KMS-11 (cell line): ENCODE measurements around the gene AGAP3.

Source experiments
- H2AFZ ChIP-seq: fragments of 200-600 bp; sonication (generic); 2 replicates; pipeline ENCODE4 v1.6.1; 2016; ENCODE audit warnings: antibody characterized with exemption, mixed run types, low read depth
- H3K27ac ChIP-seq: fragments of 200-600 bp; sonication (generic); 2 replicates; pipeline ENCODE4 v1.6.1; 2016; ENCODE audit warnings: mild to moderate bottlenecking, mixed run types
- H3K27me3 ChIP-seq: fragments of 200-600 bp; sonication (generic); 2 replicates; pipeline ENCODE4 v1.6.1; 2017; ENCODE audit warnings: mild to moderate bottlenecking, low read depth, mixed run types, moderate library complexity; ENCODE audit not compliant: insufficient read depth
- H3K36me3 ChIP-seq: fragments of 200-600 bp; sonication (generic); 2 replicates; pipeline ENCODE4 v1.6.1; 2017; ENCODE audit warnings: mild to moderate bottlenecking, mixed run types; ENCODE audit not compliant: insufficient read depth
- H3K4me1 ChIP-seq: fragments of 200-600 bp; sonication (generic); 2 replicates; pipeline ENCODE4 v1.6.1; 2016; ENCODE audit warnings: mild to moderate bottlenecking, low read depth, mixed run types; ENCODE audit not compliant: poor library complexity, severe bottlenecking
- H3K4me2 ChIP-seq: fragments of 200-600 bp; sonication (generic); 2 replicates; pipeline ENCODE4 v1.7.0; 2016; ENCODE audit warnings: mild to moderate bottlenecking, mixed run types
- H3K4me3 ChIP-seq: fragments of 200-600 bp; sonication (generic); IDR thresholded peaks from 2 replicates; pipeline ENCODE4 v1.6.1; 2017; ENCODE audit warnings: low read depth, low read length, mixed read lengths; ENCODE audit not compliant: insufficient read depth
- H3K79me2 ChIP-seq: fragments of 200-600 bp; sonication (generic); 2 replicates; pipeline ENCODE4 v1.6.1; 2016; ENCODE audit warnings: low read depth, mixed run types; ENCODE audit not compliant: insufficient read depth
- H3K9ac ChIP-seq: fragments of 200-600 bp; sonication (generic); 2 replicates; pipeline ENCODE4 v1.6.1; 2016; ENCODE audit warnings: mild to moderate bottlenecking, mixed run types
- H4K20me1 ChIP-seq: fragments of 200-600 bp; sonication (generic); 2 replicates; pipeline ENCODE4 v1.6.1; 2016; ENCODE audit warnings: mild to moderate bottlenecking, mixed run types; ENCODE audit not compliant: insufficient read depth
- TF ChIP-seq, protein P1 (sequence below): fragments of 200-600 bp; sonication (generic); conservative IDR thresholded peaks from 2 replicates; pipeline ENCODE4 v1.6.1; 2017; ENCODE audit warnings: low read depth, mild to moderate bottlenecking, antibody characterized with exemption, low read length, moderate library complexity, mixed read lengths

AGAP3 gene

DNA sequence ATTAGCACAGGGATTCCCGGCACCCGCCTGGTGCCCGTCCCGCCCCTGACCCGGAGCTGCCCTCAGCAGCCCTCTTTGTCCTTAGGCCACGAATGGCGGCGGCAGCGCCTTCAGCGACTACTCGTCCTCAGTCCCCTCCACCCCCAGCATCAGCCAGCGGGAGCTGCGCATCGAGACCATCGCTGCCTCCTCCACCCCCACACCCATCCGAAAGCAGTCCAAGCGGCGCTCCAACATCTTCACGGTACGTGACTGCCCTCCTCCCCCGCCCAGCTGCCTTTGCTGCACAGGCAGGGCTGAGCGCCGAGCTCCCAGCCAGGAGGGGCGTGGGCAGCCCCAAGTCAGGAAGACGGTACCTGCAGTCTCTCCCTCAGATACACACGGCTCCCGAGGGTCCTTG lies 33.6 kb downstream of the AGAP3 start:
- Histone ChIP-seq H3K4me2 (no peak overlapping the region), H3K36me3 (peaks cover 11% of the 10 kb centered on the region; the same call in 1 of the 2 replicates), H3K4me3 (no peak overlapping the region), H4K20me1 (no peaks in the 10 kb centered on the region), H3K4me1 (no peaks in the 10 kb centered on the region), H3K9ac (no peak overlapping the region), H3K27ac (no peak overlapping the region), H3K79me2 (no peaks in the 10 kb centered on the region), H3K27me3 (no peaks in the 10 kb centered on the region), H2AFZ (no peak overlapping the region)
- TF ChIP-seq, protein P1, sequence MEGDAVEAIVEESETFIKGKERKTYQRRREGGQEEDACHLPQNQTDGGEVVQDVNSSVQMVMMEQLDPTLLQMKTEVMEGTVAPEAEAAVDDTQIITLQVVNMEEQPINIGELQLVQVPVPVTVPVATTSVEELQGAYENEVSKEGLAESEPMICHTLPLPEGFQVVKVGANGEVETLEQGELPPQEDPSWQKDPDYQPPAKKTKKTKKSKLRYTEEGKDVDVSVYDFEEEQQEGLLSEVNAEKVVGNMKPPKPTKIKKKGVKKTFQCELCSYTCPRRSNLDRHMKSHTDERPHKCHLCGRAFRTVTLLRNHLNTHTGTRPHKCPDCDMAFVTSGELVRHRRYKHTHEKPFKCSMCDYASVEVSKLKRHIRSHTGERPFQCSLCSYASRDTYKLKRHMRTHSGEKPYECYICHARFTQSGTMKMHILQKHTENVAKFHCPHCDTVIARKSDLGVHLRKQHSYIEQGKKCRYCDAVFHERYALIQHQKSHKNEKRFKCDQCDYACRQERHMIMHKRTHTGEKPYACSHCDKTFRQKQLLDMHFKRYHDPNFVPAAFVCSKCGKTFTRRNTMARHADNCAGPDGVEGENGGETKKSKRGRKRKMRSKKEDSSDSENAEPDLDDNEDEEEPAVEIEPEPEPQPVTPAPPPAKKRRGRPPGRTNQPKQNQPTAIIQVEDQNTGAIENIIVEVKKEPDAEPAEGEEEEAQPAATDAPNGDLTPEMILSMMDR = no peak

DNA sequence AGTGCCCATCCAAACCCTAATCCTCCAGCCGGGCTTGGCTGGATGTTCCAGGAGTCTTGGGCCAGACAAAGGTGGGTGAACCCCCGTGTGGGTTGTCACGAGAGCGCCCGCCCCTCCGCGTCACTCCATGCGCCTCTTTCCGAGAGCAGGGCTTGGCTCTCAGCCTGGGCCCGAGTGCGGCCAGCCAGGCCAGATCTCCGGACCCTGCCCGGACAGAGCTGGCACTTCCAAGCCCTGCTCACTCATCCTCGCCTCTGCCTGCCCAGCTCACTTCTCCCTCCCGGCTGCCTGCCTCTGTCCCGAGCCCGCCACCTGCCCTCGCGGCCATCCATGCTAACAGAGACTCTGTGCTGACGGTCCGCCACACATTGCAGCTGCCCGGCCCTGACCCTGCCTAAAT lies 34.6 kb downstream of the AGAP3 start:
- H3K36me3 ChIP-seq = peaks cover 11% of the 10 kb centered on the region; the same call in 1 of the 2 replicates
- H3K27me3 ChIP-seq = no peaks in the 10 kb centered on the region
- no peak overlapping the region for H3K9ac ChIP-seq
- TF ChIP-seq, protein P1 = no peak
- no peak overlapping the region for H3K27ac ChIP-seq
- no peak overlapping the region for H3K4me3 ChIP-seq
- no peak overlapping the region for H3K4me2 ChIP-seq
- no peak overlapping the region for H2AFZ ChIP-seq
- no peaks in the 10 kb centered on the region for H3K79me2 ChIP-seq
- H3K4me1 ChIP-seq = no peaks in the 10 kb centered on the region
- H4K20me1 ChIP-seq = no peaks in the 10 kb centered on the region

DNA sequence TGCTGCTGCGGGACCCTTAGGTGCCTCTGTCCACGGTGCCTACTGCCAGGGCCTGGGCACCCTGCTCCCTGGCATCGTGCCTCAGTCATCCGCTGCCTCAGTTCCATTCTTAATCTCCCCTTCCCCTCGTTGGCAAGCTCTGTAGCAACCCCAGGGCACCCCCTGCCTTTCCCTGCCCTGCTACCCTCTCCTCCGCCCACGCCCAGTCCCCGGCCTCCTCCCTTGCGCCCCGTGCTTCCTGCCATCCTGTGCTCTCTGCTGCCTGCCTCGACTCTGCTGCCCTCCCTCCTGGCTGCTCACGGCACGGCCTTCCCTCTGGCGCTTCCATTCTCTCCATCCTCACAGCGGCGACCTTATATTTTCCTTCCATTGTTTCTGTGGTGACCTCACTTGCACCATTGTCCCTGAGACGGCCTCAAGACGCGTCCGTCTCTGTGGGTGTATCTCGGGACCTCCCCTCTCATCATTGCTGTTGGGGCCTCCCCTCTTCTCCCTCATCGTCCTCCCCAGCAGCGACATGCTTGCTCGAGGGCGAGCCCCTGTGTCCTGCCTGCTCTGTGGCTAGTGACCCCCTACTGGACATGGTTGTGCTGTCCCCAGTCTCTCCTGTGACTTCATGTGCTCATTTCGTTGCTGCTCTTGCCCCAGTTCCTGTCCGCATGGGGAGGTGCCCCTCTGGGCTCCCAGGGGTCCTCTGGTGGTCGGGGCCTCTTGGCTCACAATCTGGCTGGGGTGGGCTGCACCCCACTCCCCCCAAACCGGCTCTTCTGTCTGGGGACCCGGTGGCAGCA lies 35.3 kb downstream of the AGAP3 start:
- no peak overlapping the region for H3K4me2 ChIP-seq
- no peak overlapping the region for H3K9ac ChIP-seq
- H4K20me1 ChIP-seq = no peaks in the 10 kb centered on the region
- no peaks in the 10 kb centered on the region for H3K27me3 ChIP-seq
- H3K4me3 ChIP-seq = no peak overlapping the region
- no peak overlapping the region for H3K27ac ChIP-seq
- H3K36me3 ChIP-seq = peaks cover 11% of the 10 kb centered on the region; the same call in 1 of the 2 replicates
- no peak overlapping the region for H2AFZ ChIP-seq
- H3K79me2 ChIP-seq = no peaks in the 10 kb centered on the region
- no peaks in the 10 kb centered on the region for H3K4me1 ChIP-seq
- TF ChIP-seq, protein P1 = no peak

DNA sequence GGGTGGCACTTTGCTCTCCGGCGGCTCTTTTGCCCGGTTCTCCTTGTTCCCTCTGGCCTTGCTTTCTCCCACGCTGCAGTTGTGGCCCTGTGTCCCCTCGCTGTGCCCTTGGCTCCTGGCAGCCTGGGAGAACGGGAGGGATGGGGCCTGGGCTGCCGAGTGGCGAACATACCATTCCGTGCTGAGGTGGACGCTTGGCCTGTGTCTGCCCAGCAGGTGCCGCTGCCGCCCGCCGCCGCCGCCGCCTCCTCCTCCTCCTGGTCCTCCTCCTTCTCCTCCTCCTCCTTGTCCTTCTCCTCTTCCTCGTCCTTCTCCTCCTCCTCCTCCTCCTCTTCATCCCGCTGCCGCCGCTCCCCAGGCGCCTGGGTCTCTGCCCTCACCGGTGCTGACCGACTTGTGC lies 36.0 kb downstream of the AGAP3 start:
- no peaks in the 10 kb centered on the region for H3K27me3 ChIP-seq
- no peak overlapping the region for H2AFZ ChIP-seq
- no peaks in the 10 kb centered on the region for H3K79me2 ChIP-seq
- H3K4me2 ChIP-seq = no peak overlapping the region
- H3K27ac ChIP-seq = no peak overlapping the region
- TF ChIP-seq, protein P1 = no peak
- peaks cover 11% of the 10 kb centered on the region; the same call in 1 of the 2 replicates for H3K36me3 ChIP-seq
- no peak overlapping the region for H3K4me3 ChIP-seq
- no peaks in the 10 kb centered on the region for H3K4me1 ChIP-seq
- no peaks in the 10 kb centered on the region for H4K20me1 ChIP-seq
- no peak overlapping the region for H3K9ac ChIP-seq
